NCI-H446 (cell line): ENCODE results near the gene KLHDC1.
A peak's percentile ranks its signal among the peaks of the same experiment; 100 is the strongest.
"Not testable (repeated sequence)": the region's sequence is repeated elsewhere in the genome, so short reads cannot be mapped to it uniquely, and the experiment has no call there.

ENCODE experiments used
- DNase-seq, 2 experiments: peaks; one replicate each; lab custom pipeline; 2025; lab: John Stamatoyannopoulos, UW

KLHDC1 gene, protein sequence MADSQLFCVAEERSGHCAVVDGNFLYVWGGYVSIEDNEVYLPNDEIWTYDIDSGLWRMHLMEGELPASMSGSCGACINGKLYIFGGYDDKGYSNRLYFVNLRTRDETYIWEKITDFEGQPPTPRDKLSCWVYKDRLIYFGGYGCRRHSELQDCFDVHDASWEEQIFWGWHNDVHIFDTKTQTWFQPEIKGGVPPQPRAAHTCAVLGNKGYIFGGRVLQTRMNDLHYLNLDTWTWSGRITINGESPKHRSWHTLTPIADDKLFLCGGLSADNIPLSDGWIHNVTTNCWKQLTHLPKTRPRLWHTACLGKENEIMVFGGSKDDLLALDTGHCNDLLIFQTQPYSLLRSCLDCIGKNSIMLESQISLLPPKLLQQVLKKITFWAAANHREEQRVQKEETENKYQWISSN

DNA sequence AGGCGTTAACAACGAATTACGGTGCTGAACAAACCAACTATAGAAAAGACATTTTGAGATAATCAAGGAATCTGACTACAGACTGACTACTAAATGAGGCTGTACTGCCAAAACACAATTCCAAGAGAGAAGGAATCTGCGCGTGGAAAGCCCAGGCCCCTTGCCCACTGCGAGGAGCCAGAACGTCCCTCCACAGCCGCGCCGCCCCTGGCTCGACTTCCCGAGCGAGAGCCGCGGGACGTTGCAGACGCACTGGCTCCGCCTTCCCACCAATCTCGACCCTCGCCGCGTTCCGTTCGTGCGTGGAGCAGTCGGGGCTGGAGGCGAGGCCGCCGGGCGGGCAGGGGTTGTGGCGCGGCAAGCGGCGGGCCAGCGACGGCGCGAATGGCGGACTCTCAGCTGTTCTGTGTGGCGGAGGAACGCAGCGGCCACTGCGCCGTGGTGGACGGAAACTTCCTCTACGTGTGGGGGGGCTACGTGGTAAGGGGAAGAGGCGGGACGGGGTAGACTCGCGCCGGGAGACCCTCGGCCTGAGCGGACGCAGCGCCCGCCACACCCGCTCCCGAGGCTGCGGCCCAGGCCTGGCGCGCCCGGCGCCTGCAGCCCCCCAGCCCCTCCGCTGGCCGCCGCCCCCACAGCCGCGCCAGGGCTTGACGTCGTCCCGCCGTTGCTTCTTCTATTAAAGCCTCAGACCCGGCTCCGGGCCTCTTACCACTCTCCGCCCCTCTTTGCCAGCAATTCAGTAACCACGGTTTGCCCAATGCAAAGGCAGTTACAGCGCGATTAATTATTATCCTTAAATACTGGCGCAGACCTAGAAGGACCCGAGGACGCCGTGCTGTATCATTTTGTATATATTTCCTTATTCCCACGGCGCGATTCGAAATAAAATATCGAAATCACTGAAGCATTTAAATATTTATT, at the start of gene KLHDC1:
Gene KLHDC1, plus strand, starts transcription at position 310 of the 924 bp plus-strand sequence. Its CDS starts 75 bp downstream, at position 385.
- peak; percentile 53 to 65 for DNase-seq

- no peak for DNase-seq
Measured at GRCh38 chr14:49653508-49653907, 39.4 kb upstream of the KLHDC1 start.

DNA sequence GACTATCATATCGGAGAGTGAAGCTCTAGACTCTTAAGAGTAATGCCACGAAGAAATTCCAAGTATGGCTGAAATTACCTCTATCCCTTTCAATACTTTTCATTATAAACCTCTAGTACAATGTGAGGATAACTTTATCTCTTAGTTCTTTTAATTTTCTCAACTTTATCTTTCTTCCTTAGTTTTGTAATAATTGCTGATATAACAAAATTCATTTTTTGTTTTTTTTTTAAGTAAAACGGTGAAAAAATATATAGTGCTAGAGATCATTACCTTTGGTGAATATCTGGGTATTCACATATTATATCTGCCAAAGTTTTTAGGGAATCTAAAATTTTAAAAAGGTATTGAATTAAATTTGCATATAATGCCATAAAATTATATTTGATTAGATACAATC, 38.4 kb upstream of the KLHDC1 start:
- DNase-seq, result no peak

GRCh38 chr14:49657500-49657899, 35.4 kb upstream of the KLHDC1 start:
- DNase-seq, result not testable (repeated sequence)

GRCh38 chr14:49659526-49660455, 33.1 kb upstream of the KLHDC1 start:
- DNase-seq, result no peak

DNA sequence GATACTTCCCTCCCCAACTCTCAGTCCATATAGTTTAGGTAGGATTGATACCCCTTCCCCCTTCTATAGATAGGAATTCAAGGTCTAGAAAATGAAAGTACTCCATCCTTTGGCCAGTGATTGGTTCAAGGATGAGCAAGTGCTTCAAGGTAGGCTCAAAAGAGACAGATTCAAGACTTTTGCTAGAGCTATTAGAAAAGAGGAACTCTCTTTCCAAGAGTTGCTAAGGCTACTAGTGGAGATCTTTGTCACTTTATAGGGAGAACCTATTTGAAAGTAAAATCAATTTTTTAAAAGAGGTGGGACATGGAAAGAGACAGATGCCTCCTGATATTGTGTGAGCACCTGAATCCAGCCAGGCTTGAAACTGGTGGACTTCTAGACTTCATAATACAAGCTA, 22.4 kb upstream of the KLHDC1 start:
- DNase-seq, result no peak

- no peak for DNase-seq
Measured at GRCh38 chr14:49673586-49673985, 19.3 kb upstream of the KLHDC1 start.

- no peak for DNase-seq
Measured at GRCh38 chr14:49677643-49678042, 15.3 kb upstream of the KLHDC1 start.

DNA sequence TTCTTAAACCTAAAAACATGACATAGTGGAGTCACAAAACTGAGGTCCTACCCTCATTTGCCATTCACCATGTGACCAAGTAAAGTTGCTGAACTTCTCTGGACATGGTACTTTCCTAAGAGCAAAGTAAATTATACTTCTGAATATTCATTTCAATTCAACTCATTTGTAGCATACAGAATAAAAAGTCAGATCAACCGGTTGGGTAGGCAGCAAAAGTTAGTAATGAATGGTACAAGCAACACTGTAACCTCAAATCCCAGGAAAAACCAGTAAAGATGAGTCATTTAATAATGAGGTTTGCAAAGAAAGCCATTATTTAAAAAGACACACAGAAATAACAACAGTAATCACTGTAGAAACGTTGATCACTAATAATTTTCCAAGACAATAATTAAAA, 13.6 kb upstream of the KLHDC1 start:
- DNase-seq, result no peak

DNA sequence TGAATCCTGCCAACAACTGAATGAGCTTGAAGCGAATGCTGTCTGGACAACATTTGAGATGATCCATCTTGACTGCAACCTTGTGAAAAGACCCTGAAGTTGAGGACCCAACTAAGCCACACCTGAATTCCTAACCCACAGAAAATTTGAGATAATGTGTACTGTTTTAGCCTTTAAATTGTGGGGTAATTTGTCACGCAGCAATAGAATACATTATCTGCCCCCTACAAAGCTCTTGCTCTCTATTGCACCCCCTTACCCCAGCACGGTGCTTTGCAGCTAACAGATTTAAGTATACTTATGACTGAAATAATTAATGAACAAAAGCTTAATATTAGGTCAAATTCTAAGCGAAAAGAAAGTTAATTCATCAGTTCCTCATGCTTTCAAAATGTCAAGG, 6.5 kb upstream of the KLHDC1 start:
- DNase-seq, result no peak

- peak; percentile 63 to 82 for DNase-seq
Measured at GRCh38 chr14:49687942-49688700, 4.8 kb upstream of the KLHDC1 start, which contains the start of gene POLE2. Gene POLE2 (minus strand): TSS chr14:49688214. CDS start chr14:49688203, 11 bp downstream.

- no peak for DNase-seq
Measured at GRCh38 chr14:49688701-49689030, 4.3 kb upstream of the KLHDC1 start.

DNA sequence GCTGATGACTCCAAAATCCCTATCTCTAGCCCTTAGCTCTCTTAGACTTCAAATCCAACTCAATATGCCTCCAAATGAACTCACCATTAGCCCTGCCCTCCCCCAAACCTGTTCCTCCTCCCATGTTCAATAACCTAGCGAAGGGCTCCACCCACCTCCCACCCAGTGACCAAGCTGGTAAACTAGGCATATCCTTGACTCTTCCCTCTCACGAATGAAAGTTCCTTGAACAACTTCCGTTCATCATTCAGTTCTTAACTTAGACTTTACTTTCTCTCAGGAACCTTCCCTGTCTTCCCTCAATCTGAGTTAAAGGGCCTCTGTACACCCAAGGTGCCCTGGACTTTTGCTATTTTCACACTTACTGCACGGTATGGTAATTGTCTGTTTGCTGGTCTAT, 1.9 kb upstream of the KLHDC1 start:
- DNase-seq, result no peak

DNA sequence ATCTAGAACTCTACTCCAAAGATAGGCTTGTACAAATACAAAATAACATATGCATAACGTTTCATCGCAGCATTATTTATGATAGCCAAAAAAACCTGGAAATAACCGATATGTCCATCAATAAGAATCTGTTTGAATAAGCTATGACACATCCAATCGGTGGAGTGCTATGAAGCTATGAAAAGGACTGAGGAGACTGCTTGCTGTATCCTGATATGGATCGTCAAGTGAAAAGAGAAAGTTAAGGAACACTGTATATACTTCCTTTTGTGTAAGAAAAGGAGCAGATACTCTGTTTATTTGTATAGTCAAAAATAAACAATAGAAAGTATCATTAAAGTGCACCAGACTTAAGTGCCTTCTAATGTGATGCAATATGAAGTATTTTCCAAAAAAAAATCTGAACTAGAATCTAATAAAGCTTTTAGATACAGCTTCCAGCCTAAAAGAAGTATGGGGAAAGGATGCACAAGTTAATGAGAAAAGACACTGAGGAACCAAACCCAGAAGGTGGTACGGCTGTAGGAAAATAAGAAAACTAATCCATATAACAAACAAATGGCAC, 645 bp upstream of the KLHDC1 start:
- DNase-seq, result no peak

DNA sequence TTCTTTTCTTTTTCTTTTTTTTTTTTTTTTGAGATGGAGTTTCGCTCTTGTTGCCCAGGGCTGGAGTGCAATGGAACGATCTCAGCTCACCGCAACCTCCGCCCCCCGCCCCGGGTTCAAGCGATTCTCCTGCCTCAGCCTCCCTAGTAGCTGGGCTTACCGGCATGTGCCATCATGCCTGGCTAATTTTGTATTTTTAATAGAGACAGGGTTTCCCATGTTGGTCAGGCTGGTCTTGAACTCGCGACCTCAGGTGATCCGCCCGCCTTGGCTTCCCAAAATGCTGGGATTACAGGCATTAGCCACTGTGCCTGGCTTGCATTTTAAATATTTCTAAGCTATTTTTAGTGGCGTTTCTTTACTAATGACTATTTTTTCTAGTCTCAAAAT, 810 bp downstream of the KLHDC1 start:
- not testable (repeated sequence) for DNase-seq

- no peak for DNase-seq
Measured at GRCh38 chr14:49702725-49703124, 9.8 kb downstream of the KLHDC1 start.

DNA sequence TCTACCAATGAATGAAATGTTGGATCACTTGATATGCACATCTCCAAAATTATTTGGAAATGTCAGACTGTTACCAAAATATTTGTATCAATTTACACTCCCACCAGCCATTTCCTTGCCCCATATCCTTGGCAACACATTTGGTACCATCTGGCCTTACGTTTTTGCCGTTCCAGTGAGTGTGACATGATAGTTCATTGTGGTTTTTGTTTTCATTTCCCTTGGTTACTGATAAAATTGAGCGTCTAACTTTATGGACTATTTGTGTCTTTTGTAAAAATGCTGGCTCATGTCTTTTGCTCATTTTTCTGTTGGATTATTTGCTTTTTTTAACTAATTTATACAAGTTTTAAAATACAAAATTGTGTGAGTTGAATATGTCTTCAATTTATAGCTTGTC, 11.0 kb downstream of the KLHDC1 start:
- peak in 1 of 2 experiments; percentile 38 for DNase-seq

DNA sequence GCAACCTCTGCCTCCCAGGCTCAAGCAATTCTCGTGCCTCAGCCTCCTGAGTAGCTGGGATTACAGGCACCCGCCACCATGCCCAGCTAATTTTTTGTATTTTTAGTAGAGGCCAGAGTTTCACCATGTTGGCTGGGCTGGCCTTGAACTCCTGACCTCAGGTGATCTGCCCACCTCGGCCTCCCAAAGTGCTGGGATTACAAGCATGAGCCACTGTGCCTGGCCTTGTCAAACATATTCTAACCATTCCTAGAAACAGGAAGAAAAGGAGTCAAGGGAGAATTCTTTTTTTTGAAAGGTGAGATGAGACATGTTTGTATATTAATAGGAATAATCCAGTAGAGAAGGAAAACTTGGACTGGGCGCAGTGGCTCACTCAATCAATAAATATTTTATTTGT, 11.6 kb downstream of the KLHDC1 start:
- not testable (repeated sequence) for DNase-seq

- DNase-seq, result not testable (repeated sequence)
Measured at GRCh38 chr14:49710993-49711392, 18.1 kb downstream of the KLHDC1 start.

GRCh38 chr14:49720744-49721143, 27.8 kb downstream of the KLHDC1 start:
- DNase-seq, result no peak
